Adipose tissue (tissue), 3 donors: Measurements from ENCODE around the gene PIBF1. TPM values are rescaled to one million over a fixed set of nuclear protein-coding genes. Genes with fewer than 3 reads are reported as not detected.

Experiments used
- H3K27ac ChIP-seq: one replicate; pipeline ENCODE4 v1.5.1; 2013; ENCODE audit warnings: low read depth, low read length
- WGBS, 3 donors: extraction: QIAGEN DNeasy Blood & Tissue Kit; methylation state at CpG; one replicate each; pipeline ENCODE4 v1.1.7; 2013; 5-methylcytosine and 5-hydroxymethylcytosine counted together
- polyA plus RNA-seq, 3 donors: library from polyadenylated mRNA; stranded (reverse); fragments of 200-250 nt; gene quantifications; one replicate each; pipeline ENCODE4 v1.2.3, GENCODE V29; 2013
- donor health status: healthy with polysubstance abuse.
- donor health status: Bipolar disorder and iron deficiency.
- donor health status: healthy.

Gene PIBF1
- polyA plus RNA-seq, 3 donors: 4.1 to 21.7 (median 5.7) TPM

GRCh38 chr13:73065665-73066340 is 283.9 kb downstream of the PIBF1 start:
- 46 to 90% (median 82%) methylated on average over 7 of the region's 7 CpGs for WGBS, 3 donors
- no peak overlapping the region for H3K27ac ChIP-seq

Other genes with a start within 250 kb of the PIBF1 start
- 1 to 10 TPM; 3.9 to 7.0 (median 4.1) TPM for gene MZT1, start 54.5 kb upstream of the PIBF1 start, polyA plus RNA-seq
- 1 to 10 TPM in 2 of 3 donors, under 1 TPM in 1; 0.78 to 5.5 (median 1.2) TPM for gene BORA, start 54.2 kb upstream of the PIBF1 start, polyA plus RNA-seq
- gene DIS3, start 233 bp upstream of the PIBF1 start, polyA plus RNA-seq: 10 to 100 TPM in 1 of 3 donors, 1 to 10 TPM in 2; 4.9 to 13.8 (median 9.1) TPM